DMS 273 treated with DMSO at 0.1 percent for 48 hours (cell line): Measurements from ENCODE around the gene MBD6.
A peak's percentile ranks its signal among the peaks of the same experiment; 100 is the strongest.
"Not testable (repeated sequence)": the region's sequence is repeated elsewhere in the genome, so short reads cannot be mapped to it uniquely, and the experiment has no call there.

ENCODE experiments used
- DNase-seq: peaks from one replicate; lab custom pipeline; 2025; lab: John Stamatoyannopoulos, UW

MBD6 gene

GRCh38 chr12:57488402-57489156 lies 34.0 kb upstream of the MBD6 start:
- DNase-seq = peak; percentile 42

GRCh38 chr12:57489157-57489641 lies 33.4 kb upstream of the MBD6 start:
- no peak for DNase-seq

- DNase-seq = no peak
These were observed 32.5 kb upstream of the MBD6 start for GRCh38 chr12:57490126-57490525.

GRCh38 chr12:57491393-57492280 lies 31.0 kb upstream of the MBD6 start:
- no peak for DNase-seq

- not testable (repeated sequence) for DNase-seq
These were observed 27.4 kb upstream of the MBD6 start for GRCh38 chr12:57495051-57495701.

- no peak for DNase-seq
These were observed 25.8 kb upstream of the MBD6 start for GRCh38 chr12:57496822-57497221.

- no peak for DNase-seq
These were observed 25.1 kb upstream of the MBD6 start for GRCh38 chr12:57497223-57498131.

GRCh38 chr12:57498132-57498502 lies 24.5 kb upstream of the MBD6 start:
- no peak for DNase-seq

GRCh38 chr12:57498571-57498970 lies 24.1 kb upstream of the MBD6 start:
- no peak for DNase-seq

- no peak for DNase-seq
These were observed 22.4 kb upstream of the MBD6 start for GRCh38 chr12:57500213-57500612.

- DNase-seq = not testable (repeated sequence)
These were observed 20.2 kb upstream of the MBD6 start for GRCh38 chr12:57502311-57502969.

GRCh38 chr12:57506541-57506940 lies 16.1 kb upstream of the MBD6 start:
- not testable (repeated sequence) for DNase-seq

- not testable (repeated sequence) for DNase-seq
These were observed 14.8 kb upstream of the MBD6 start for GRCh38 chr12:57507796-57508195.

GRCh38 chr12:57511161-57511560 lies 11.5 kb upstream of the MBD6 start:
- no peak for DNase-seq

- DNase-seq = no peak
These were observed 10.9 kb upstream of the MBD6 start for GRCh38 chr12:57511588-57512325.

GRCh38 chr12:57512665-57513064 lies 10.0 kb upstream of the MBD6 start:
- no peak for DNase-seq

GRCh38 chr12:57513266-57513665 lies 9.4 kb upstream of the MBD6 start:
- DNase-seq = no peak

GRCh38 chr12:57513677-57514076 lies 8.9 kb upstream of the MBD6 start:
- not testable (repeated sequence) for DNase-seq

- not testable (repeated sequence) for DNase-seq
These were observed 8.4 kb upstream of the MBD6 start for GRCh38 chr12:57514246-57514645.
